ENCODE results near the gene GPR155.

GPR155 gene

GRCh38 chr2:174439323-174439722 lies 47.5 kb downstream of the GPR155 start:
- no peak overlapping the region for H3K4me3 ChIP-seq (ENCODE audit: insufficient read depth in 1 of 2, low read depth in 1 of 2, low read length in 2 of 2)
- no peak overlapping the region for H3K23ac ChIP-seq (ENCODE audit: low read length in 2 of 2)
- H3K27ac ChIP-seq (ENCODE audit: low read length, poor library complexity, severe bottlenecking): no peak overlapping the region
- no peak overlapping the region for H3K4me2 ChIP-seq (ENCODE audit: low read length, poor library complexity, severe bottlenecking)
- H2AK5ac ChIP-seq (ENCODE audit: low read length, severe bottlenecking): no peak overlapping the region
- H2BK12ac ChIP-seq (ENCODE audit: low read length in 2 of 2): no peak overlapping the region
- no peak overlapping the region for H2AFZ ChIP-seq (ENCODE audit: low read depth, low read length)
- H3K14ac ChIP-seq (ENCODE audit: low read length in 2 of 2): no peak overlapping the region
- H3K36me3 ChIP-seq (ENCODE audit: control insufficient read depth in 1 of 2, insufficient read depth in 2 of 2, low read depth in 1 of 2, low read length in 2 of 2): peaks cover 5 to 8% of the 10 kb centered on the region in 2 experiments
- no peak overlapping the region for H3K4ac ChIP-seq (ENCODE audit: low read depth in 1 of 2, low read length in 2 of 2)
- H3K9me3 ChIP-seq (ENCODE audit: control insufficient read depth, low read length): no peaks in the 10 kb centered on the region
- no peak overlapping the region for H2BK15ac ChIP-seq (ENCODE audit: low read depth, poor library complexity, severe bottlenecking)
- H4K91ac ChIP-seq (ENCODE audit: low read length): no peak overlapping the region
- peaks cover 5% of the 10 kb centered on the region for H3K4me1 ChIP-seq (ENCODE audit: control insufficient read depth, insufficient read depth, low read depth, low read length)
- no peak overlapping the region for H2BK5ac ChIP-seq (ENCODE audit: low read depth, low read length, poor library complexity, severe bottlenecking)
- H3K27me3 ChIP-seq (ENCODE audit: control insufficient read depth in 1 of 2, insufficient read depth in 1 of 2, low read length in 2 of 2): no peaks in the 10 kb centered on the region
- no peak overlapping the region for H3K18ac ChIP-seq (ENCODE audit: low read depth in 1 of 2, low read length in 2 of 2)
- no peak overlapping the region for H4K8ac ChIP-seq (ENCODE audit: low read length)
- DNase-seq: no peak
- no peak overlapping the region for H3K9ac ChIP-seq (ENCODE audit: low read length)
- no peak overlapping the region for H2BK120ac ChIP-seq (ENCODE audit: low read depth, low read length)
- 80% methylated on average over 1 of the region's 2 CpGs for WGBS
- H3K79me1 ChIP-seq (replicated peaks; ENCODE audit: low read length, poor library complexity, severe bottlenecking): no peaks in the 10 kb centered on the region

GRCh38 chr2:174438146-174438886 lies 48.5 kb downstream of the GPR155 start:
- no peak overlapping the region for H2BK15ac ChIP-seq (ENCODE audit: low read depth, poor library complexity, severe bottlenecking)
- H3K4me2 ChIP-seq (ENCODE audit: low read length, poor library complexity, severe bottlenecking): no peak overlapping the region
- H2AK5ac ChIP-seq (ENCODE audit: low read length, severe bottlenecking): peak overlapping the region; percentile 69
- H3K14ac ChIP-seq (ENCODE audit: low read length in 2 of 2): peak overlapping the region in 1 of 2 experiments; percentile 60
- H3K9me3 ChIP-seq (ENCODE audit: control insufficient read depth, low read length): no peaks in the 10 kb centered on the region
- no peak overlapping the region for H3K27ac ChIP-seq (ENCODE audit: low read length, poor library complexity, severe bottlenecking)
- no peak overlapping the region for H3K23ac ChIP-seq (ENCODE audit: low read length in 2 of 2)
- H2BK120ac ChIP-seq (ENCODE audit: low read depth, low read length): no peak overlapping the region
- H4K91ac ChIP-seq (ENCODE audit: low read length): no peak overlapping the region
- H3K36me3 ChIP-seq (ENCODE audit: control insufficient read depth in 1 of 2, insufficient read depth in 2 of 2, low read depth in 1 of 2, low read length in 2 of 2): peaks cover 5 to 8% of the 10 kb centered on the region in 2 experiments
- no peak overlapping the region for H3K18ac ChIP-seq (ENCODE audit: low read depth in 1 of 2, low read length in 2 of 2)
- H3K27me3 ChIP-seq (ENCODE audit: control insufficient read depth in 1 of 2, insufficient read depth in 1 of 2, low read length in 2 of 2): no peaks in the 10 kb centered on the region
- no peak overlapping the region for H3K9ac ChIP-seq (ENCODE audit: low read length)
- H3K4ac ChIP-seq (ENCODE audit: low read depth in 1 of 2, low read length in 2 of 2): no peak overlapping the region
- no peak overlapping the region for H3K4me3 ChIP-seq (ENCODE audit: insufficient read depth in 1 of 2, low read depth in 1 of 2, low read length in 2 of 2)
- H2BK5ac ChIP-seq (ENCODE audit: low read depth, low read length, poor library complexity, severe bottlenecking): no peak overlapping the region
- DNase-seq: no peak
- no peak overlapping the region for H2BK12ac ChIP-seq (ENCODE audit: low read length in 2 of 2)
- WGBS: 94% methylated on average over 10 of the region's 13 CpGs
- H3K4me1 ChIP-seq (ENCODE audit: control insufficient read depth, insufficient read depth, low read depth, low read length): peaks cover 3% of the 10 kb centered on the region
- H3K79me1 ChIP-seq (replicated peaks; ENCODE audit: low read length, poor library complexity, severe bottlenecking): no peaks in the 10 kb centered on the region
- no peak overlapping the region for H4K8ac ChIP-seq (ENCODE audit: low read length)
- H2AFZ ChIP-seq (ENCODE audit: low read depth, low read length): no peak overlapping the region

GRCh38 chr2:174436351-174436750 lies 50.5 kb downstream of the GPR155 start:
- no peak overlapping the region for H4K91ac ChIP-seq (ENCODE audit: low read length)
- no peak overlapping the region for H2BK12ac ChIP-seq (ENCODE audit: low read length in 2 of 2)
- no peaks in the 10 kb centered on the region for H3K79me1 ChIP-seq (replicated peaks; ENCODE audit: low read length, poor library complexity, severe bottlenecking)
- H3K4me3 ChIP-seq (ENCODE audit: insufficient read depth in 1 of 2, low read depth in 1 of 2, low read length in 2 of 2): no peak overlapping the region
- H3K23ac ChIP-seq (ENCODE audit: low read length in 2 of 2): no peak overlapping the region
- DNase-seq: no peak
- H2AFZ ChIP-seq (ENCODE audit: low read depth, low read length): no peak overlapping the region
- H3K36me3 ChIP-seq (ENCODE audit: control insufficient read depth in 1 of 2, insufficient read depth in 2 of 2, low read depth in 1 of 2, low read length in 2 of 2): peaks cover 5 to 8% of the 10 kb centered on the region in 2 experiments
- no peak overlapping the region for H3K14ac ChIP-seq (ENCODE audit: low read length in 2 of 2)
- H2BK15ac ChIP-seq (ENCODE audit: low read depth, poor library complexity, severe bottlenecking): no peak overlapping the region
- H3K27me3 ChIP-seq (ENCODE audit: control insufficient read depth in 1 of 2, insufficient read depth in 1 of 2, low read length in 2 of 2): no peaks in the 10 kb centered on the region
- no peak overlapping the region for H3K9ac ChIP-seq (ENCODE audit: low read length)
- no peak overlapping the region for H3K18ac ChIP-seq (ENCODE audit: low read depth in 1 of 2, low read length in 2 of 2)
- H3K27ac ChIP-seq (ENCODE audit: low read length, poor library complexity, severe bottlenecking): no peak overlapping the region
- H2BK5ac ChIP-seq (ENCODE audit: low read depth, low read length, poor library complexity, severe bottlenecking): no peak overlapping the region
- H2BK120ac ChIP-seq (ENCODE audit: low read depth, low read length): no peak overlapping the region
- H3K4ac ChIP-seq (ENCODE audit: low read depth in 1 of 2, low read length in 2 of 2): no peak overlapping the region
- H2AK5ac ChIP-seq (ENCODE audit: low read length, severe bottlenecking): no peak overlapping the region
- H3K4me2 ChIP-seq (ENCODE audit: low read length, poor library complexity, severe bottlenecking): no peak overlapping the region
- no peaks in the 10 kb centered on the region for H3K9me3 ChIP-seq (ENCODE audit: control insufficient read depth, low read length)
- no peak overlapping the region for H4K8ac ChIP-seq (ENCODE audit: low read length)
- H3K4me1 ChIP-seq (ENCODE audit: control insufficient read depth, insufficient read depth, low read depth, low read length): no peaks in the 10 kb centered on the region

GRCh38 chr2:174431902-174432301 lies 54.9 kb downstream of the GPR155 start:
- no peaks in the 10 kb centered on the region for H3K4me1 ChIP-seq (ENCODE audit: control insufficient read depth, insufficient read depth, low read depth, low read length)
- H3K23ac ChIP-seq (ENCODE audit: low read length in 2 of 2): no peak overlapping the region
- no peak overlapping the region for H2AFZ ChIP-seq (ENCODE audit: low read depth, low read length)
- WGBS: no CpG with 5 or more reads among the region's 1 CpG
- no peak overlapping the region for H3K9ac ChIP-seq (ENCODE audit: low read length)
- no peaks in the 10 kb centered on the region for H3K27me3 ChIP-seq (ENCODE audit: control insufficient read depth in 1 of 2, insufficient read depth in 1 of 2, low read length in 2 of 2)
- peaks cover 0 to 30% of the 10 kb centered on the region in 2 experiments for H3K36me3 ChIP-seq (ENCODE audit: control insufficient read depth in 1 of 2, insufficient read depth in 2 of 2, low read depth in 1 of 2, low read length in 2 of 2)
- no peak overlapping the region for H2AK5ac ChIP-seq (ENCODE audit: low read length, severe bottlenecking)
- no peak overlapping the region for H4K91ac ChIP-seq (ENCODE audit: low read length)
- H3K4me2 ChIP-seq (ENCODE audit: low read length, poor library complexity, severe bottlenecking): no peak overlapping the region
- H2BK120ac ChIP-seq (ENCODE audit: low read depth, low read length): no peak overlapping the region
- H2BK12ac ChIP-seq (ENCODE audit: low read length in 2 of 2): no peak overlapping the region
- H3K27ac ChIP-seq (ENCODE audit: low read length, poor library complexity, severe bottlenecking): no peak overlapping the region
- no peak for DNase-seq
- H3K14ac ChIP-seq (ENCODE audit: low read length in 2 of 2): no peak overlapping the region
- H3K4ac ChIP-seq (ENCODE audit: low read depth in 1 of 2, low read length in 2 of 2): no peak overlapping the region
- H4K8ac ChIP-seq (ENCODE audit: low read length): no peak overlapping the region
- no peak overlapping the region for H3K18ac ChIP-seq (ENCODE audit: low read depth in 1 of 2, low read length in 2 of 2)
- H3K9me3 ChIP-seq (ENCODE audit: control insufficient read depth, low read length): no peaks in the 10 kb centered on the region
- no peak overlapping the region for H3K4me3 ChIP-seq (ENCODE audit: insufficient read depth in 1 of 2, low read depth in 1 of 2, low read length in 2 of 2)
- peaks cover 2% of the 10 kb centered on the region for H3K79me1 ChIP-seq (replicated peaks; ENCODE audit: low read length, poor library complexity, severe bottlenecking)
- no peak overlapping the region for H2BK15ac ChIP-seq (ENCODE audit: low read depth, poor library complexity, severe bottlenecking)
- no peak overlapping the region for H2BK5ac ChIP-seq (ENCODE audit: low read depth, low read length, poor library complexity, severe bottlenecking)
